ENCODE measurements around the gene MCTP1. TPM values are rescaled to one million over a fixed set of nuclear protein-coding genes. Genes with fewer than 3 reads are reported as not detected.

Gene MCTP1
- total and polyA plus RNA-seq, 9 of the 15 experiments (the other 6 are each of a cell fraction or from before 2014, with no cell fraction given): 0.04 to 0.93 (median 0.06) TPM; not detected in 4

- CTCF ChIA-PET (ENCODE audit: low intra/inter-chr PET ratio): no interaction called here
- Histone ChIP-seq H3K27ac (ENCODE audit: extremely low read depth, low read depth, low read length) (no peak overlapping the region), H3K4me1 (replicated peaks in 1 of 2; ENCODE audit: control insufficient read depth in 2 of 2, insufficient read depth in 2 of 2, low read length in 2 of 2) (no peaks in the 10 kb centered on the region), H3K9ac (ENCODE audit: insufficient read depth in 1 of 2, low read depth in 2 of 2, low read length in 2 of 2) (no peak overlapping the region), H3K79me2 (ENCODE audit: control insufficient read depth, insufficient read depth, low read length) (peaks cover 7% of the 10 kb centered on the region; the same call in 2 of the 3 replicates), H4K20me1 (replicated peaks; ENCODE audit: control insufficient read depth, insufficient read depth, low read length) (no peaks in the 10 kb centered on the region), H2AFZ (ENCODE audit: low read depth, low read length) (no peak overlapping the region), H3K36me3 (ENCODE audit: control insufficient read depth, insufficient read depth, low read length) (peaks cover 17% of the 10 kb centered on the region; the same call in 1 of the 3 replicates), H3K4me2 (ENCODE audit: insufficient read depth, low read length) (no peak overlapping the region), H3K9me1 (ENCODE audit: control insufficient read depth, insufficient read depth, low read length) (no peaks in the 10 kb centered on the region), H3K4me3 (no peak overlapping the region), H3K27me3 (ENCODE audit: control insufficient read depth in 2 of 2, insufficient read depth in 2 of 2, low read length in 2 of 2) (no peaks in the 10 kb centered on the region), H3K9me3 (replicated peaks; ENCODE audit: control insufficient read depth, insufficient read depth, low read depth, low read length) (peaks cover 10% of the 10 kb centered on the region)
- DNase-seq (ENCODE audit: extremely low read depth in 1 of 4, low spot score in 3 of 4): no peak
- intact Hi-C loops (cut with micrococcal nuclease): no loop called here
- in situ Hi-C loops (cut with MboI): no loop called here
- no peak for FAIRE-seq
- WGBS (ENCODE audit: insufficient coverage, low coverage, missing lambda C conversion rate): 92% methylated on average over 3 of the region's 3 CpGs
- POLR2A ChIA-PET: interaction anchor here (0.6 kb wide), 1 partner anchor 163 kb away, joined by 3 read pairs; no protein-coding TSS in a partner anchor
- BruUV-seq (replicated peaks): no TSS peak
- ATAC-seq: no peak
- no peak for TF ChIP-seq TAF15 (IDR thresholded peaks at IDR 0.05; ENCODE audit: low read depth, low read length)
- no peak for TF ChIP-seq PYGO2 (tag; IDR thresholded peaks at IDR 0.05)
- no peak for TF ChIP-seq CHD2 (IDR thresholded peaks at IDR 0.05; ENCODE audit: low read depth, low read length)
- TF ChIP-seq ZNF23 (CRISPR knock-in tag; IDR thresholded peaks at IDR 0.05): no peak
- no peak for TF ChIP-seq ZBTB34 (CRISPR knock-in tag; IDR thresholded peaks at IDR 0.05)
- TF ChIP-seq HOMEZ (CRISPR knock-in tag; IDR thresholded peaks at IDR 0.05): no peak
- no peak for TF ChIP-seq RBM39 (optimal IDR thresholded peaks at IDR 0.05; ENCODE audit: low read depth, low read length)
- TF ChIP-seq ZBTB33 (CRISPR knock-in tag; IDR thresholded peaks at IDR 0.05): no peak
- TF ChIP-seq ZNF217 (CRISPR knock-in tag; IDR thresholded peaks at IDR 0.05): no peak
- no peak for TF ChIP-seq PREB (CRISPR knock-in tag; IDR thresholded peaks at IDR 0.05)
- TF ChIP-seq TRIM25 (IDR thresholded peaks at IDR 0.05; ENCODE audit: borderline replicate concordance): no peak
- TF ChIP-seq POLR2G (IDR thresholded peaks at IDR 0.05; ENCODE audit: low read depth, low read length): no peak
- no peak for TF ChIP-seq PTTG1 (tag; IDR thresholded peaks at IDR 0.05; ENCODE audit: low read depth)
Observed at GRCh38 chr5:94661086-94661485, 623.8 kb downstream of the MCTP1 start.
